DMS53 treated with DMSO at 0.1 percent for 48 hours (cell line): ENCODE results near the gene CRB3.

Experiments
- DNase-seq: peaks from one replicate; lab custom pipeline; 2025; ENCODE audit not compliant: unreplicated experiment; lab: John Stamatoyannopoulos, UW

The CRB3 gene

DNA sequence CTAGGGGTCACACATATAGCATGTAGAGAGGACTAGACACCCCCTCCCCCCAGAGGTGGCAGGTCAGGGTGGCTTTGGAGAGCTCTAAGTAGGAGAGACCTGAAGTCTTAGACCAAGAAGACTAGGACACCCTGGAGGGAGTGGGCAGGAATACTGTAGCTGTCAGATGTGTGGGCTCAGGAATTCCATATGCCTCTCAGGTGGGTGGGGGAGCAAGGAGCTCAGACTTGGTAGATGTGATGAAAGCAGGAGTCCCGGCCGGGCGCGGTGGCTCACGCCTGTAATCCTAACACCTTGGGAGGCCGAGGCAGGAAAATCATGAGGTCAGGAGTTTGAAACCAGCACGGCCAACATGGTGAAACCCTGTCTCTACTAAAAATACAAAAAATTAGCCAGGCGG lies 1.6 kb downstream of the CRB3 start:
- no peak for DNase-seq

DNA sequence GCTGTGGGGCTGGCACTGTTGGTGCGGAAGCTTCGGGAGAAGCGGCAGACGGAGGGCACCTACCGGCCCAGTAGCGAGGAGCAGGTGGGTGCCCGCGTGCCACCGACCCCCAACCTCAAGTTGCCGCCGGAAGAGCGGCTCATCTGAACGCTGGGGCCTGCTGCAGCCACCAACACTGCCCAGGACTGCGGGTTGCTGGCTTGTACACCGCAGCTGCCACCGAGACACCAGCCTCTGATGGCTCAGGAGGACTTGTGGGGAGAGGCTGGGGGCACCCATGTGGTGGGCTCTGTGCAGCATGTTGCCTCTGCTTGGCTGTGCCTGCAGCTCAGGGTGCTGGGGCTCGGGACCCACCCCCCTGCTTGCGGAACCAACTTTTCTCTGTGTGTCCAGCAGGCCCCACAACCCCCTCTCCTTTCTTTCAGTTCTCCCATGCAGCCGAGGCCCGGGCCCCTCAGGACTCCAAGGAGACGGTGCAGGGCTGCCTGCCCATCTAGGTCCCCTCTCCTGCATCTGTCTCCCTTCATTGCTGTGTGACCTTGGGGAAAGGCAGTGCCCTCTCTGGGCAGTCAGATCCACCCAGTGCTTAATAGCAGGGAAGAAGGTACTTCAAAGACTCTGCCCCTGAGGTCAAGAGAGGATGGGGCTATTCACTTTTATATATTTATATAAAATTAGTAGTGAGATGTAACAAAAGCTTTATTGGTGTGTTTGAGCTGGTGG lies 2.6 kb downstream of the CRB3 start:
- no peak for DNase-seq

GRCh38 chr19:6467384-6467783 lies 3.3 kb downstream of the CRB3 start:
- no peak for DNase-seq

- no peak for DNase-seq
Measured at GRCh38 chr19:6470173-6470572, 6.1 kb downstream of the CRB3 start.

GRCh38 chr19:6471076-6471475 lies 7.0 kb downstream of the CRB3 start:
- DNase-seq: no peak

GRCh38 chr19:6472713-6473112 lies 8.6 kb downstream of the CRB3 start:
- DNase-seq: no peak

- no peak for DNase-seq
Measured at GRCh38 chr19:6473647-6474046, 9.6 kb downstream of the CRB3 start.

GRCh38 chr19:6475321-6476108 lies 11.4 kb downstream of the CRB3 start:
- DNase-seq: no peak

GRCh38 chr19:6476155-6476895 lies 12.3 kb downstream of the CRB3 start:
- DNase-seq: no peak

GRCh38 chr19:6476896-6477431 lies 12.9 kb downstream of the CRB3 start:
- no peak for DNase-seq

- no peak for DNase-seq
Measured at GRCh38 chr19:6478815-6479214, 14.7 kb downstream of the CRB3 start.

GRCh38 chr19:6479836-6480398 lies 15.8 kb downstream of the CRB3 start:
- no peak for DNase-seq

GRCh38 chr19:6480848-6481415 lies 16.9 kb downstream of the CRB3 start:
- no peak for DNase-seq

DNA sequence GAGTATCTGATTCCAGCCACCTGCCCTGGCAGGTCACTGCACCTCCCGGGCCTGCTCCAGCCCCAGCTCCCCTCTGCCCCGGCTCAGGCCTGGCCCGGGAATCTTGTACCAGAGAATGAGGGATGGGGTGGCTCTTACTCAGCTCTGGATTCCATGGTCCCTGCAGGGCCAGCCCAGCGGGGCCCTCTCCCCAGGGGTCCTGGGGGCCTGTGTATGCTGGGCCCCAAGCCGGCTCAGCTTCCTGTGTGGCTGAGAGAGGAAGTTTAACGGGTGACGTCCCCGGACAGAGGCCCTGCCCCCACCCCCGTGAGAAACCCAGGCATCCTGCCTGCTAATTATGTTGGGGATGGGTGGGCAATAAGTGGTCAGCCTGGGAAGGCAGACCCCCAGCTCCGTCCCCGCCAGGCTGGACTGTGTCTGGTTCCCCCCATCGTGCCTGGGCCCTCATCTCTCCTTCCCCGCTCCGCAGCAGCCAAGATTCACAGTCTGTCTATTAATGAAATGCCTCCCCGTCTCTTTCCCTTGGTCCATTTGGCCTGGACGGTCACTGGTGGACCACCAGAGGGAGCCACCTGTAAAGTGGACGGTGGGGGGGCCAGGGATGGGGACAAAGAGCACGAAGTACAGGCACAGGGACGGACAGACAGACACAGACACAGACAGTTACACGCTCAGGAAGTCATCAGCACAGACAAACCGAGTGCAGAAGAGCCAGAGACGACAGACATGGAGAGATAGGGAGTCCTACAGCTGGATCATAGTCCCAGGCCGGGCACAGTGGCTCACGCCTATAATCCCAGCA lies 17.7 kb downstream of the CRB3 start, which contains the start of gene DENND1C:
Gene DENND1C (minus strand): TSS at position 247 of the 802 bp plus-strand sequence. CDS start 92 bp downstream, at position 155.
- no peak for DNase-seq

GRCh38 chr19:6482343-6482686 lies 18.2 kb downstream of the CRB3 start:
- no peak for DNase-seq

GRCh38 chr19:6483235-6483634 lies 19.2 kb downstream of the CRB3 start:
- no peak for DNase-seq

GRCh38 chr19:6484230-6484629 lies 20.2 kb downstream of the CRB3 start:
- no peak for DNase-seq

DNA sequence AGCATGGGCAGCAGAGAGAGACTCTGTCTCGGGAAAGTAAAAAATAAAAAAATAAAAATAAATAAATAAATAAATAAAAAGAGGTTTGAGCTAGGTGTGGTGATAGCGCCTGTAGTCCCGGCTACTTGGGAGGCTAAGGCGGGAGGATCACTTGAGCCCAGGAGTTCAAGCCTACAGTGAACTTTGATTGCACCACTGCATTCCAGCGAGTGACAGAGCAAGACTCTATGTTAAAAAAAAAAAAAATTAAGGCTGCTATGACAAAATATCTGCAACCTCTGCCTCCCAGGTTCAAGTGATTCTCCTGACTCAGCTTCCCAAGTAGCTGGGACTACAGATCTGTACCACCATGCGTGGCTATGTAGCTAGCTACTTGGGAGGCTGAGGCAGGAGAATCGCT lies 20.8 kb downstream of the CRB3 start:
- no peak for DNase-seq

DNA sequence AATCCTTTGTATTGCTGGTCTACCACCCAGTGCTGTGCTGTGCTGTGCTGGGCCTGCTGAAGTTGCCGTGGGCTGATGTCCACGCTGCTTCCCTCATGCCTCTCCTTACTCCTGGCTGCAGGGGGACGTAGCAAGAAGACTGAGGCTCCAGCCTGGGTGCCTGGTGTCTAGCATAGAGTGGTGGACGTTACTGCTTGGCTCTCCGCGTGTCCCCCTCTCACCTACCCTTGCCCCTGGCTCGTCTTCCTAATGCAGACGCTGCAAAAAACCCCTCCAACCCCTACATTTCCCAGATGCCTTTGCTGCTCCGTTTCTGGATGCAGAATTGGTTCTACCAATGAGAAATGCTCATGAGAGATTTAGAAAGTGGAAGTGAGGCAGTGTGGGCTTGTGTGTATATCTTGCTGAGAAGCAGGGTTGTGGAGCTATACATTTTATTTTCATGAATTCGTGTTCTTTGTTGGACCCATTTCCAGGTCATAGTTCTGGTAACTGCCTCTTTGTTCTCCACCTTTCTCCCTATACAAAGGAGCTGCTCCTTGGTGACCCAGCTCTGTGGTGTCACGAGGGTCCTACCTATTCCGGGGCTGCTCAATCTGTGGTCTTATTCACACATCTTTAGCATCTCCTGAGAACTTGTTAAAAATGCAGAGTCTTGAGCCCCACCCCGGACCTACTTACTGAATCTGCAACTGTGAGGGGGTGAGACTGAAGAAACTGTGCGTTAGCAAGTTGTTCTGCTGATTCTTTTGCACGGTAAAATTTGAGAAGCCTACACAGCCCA lies 25.4 kb downstream of the CRB3 start:
- no peak for DNase-seq
